Fibroblast of lung (primary cell): Measurements from ENCODE around the gene USPL1. TPM values are rescaled to one million over a fixed set of nuclear protein-coding genes. Genes with fewer than 3 reads are reported as not detected.

Source experiments
- DNase-seq, 2 donors: peaks; one replicate each; pipeline versions ENCODE4 v3.0.0 to v3.0.0-alpha.2; 2010; ENCODE audit warnings: low read depth in 2 of 2
- H2AFZ ChIP-seq: 2 replicates; pipeline ENCODE4 v1.5.1; 2012; ENCODE audit warnings: low read length, control low read depth, inconsistent platforms
- H3K27ac ChIP-seq: 2 replicates; pipeline ENCODE4 v1.5.1; 2011; ENCODE audit warnings: low read length, control low read depth; ENCODE audit not compliant: insufficient read depth
- H3K27me3 ChIP-seq: 2 replicates; pipeline ENCODE4 v1.5.1; 2011; ENCODE audit warnings: mild to moderate bottlenecking, low read length; ENCODE audit not compliant: control insufficient read depth, insufficient read depth
- H3K36me3 ChIP-seq: 2 replicates; pipeline ENCODE4 v1.5.1; 2011; ENCODE audit warnings: low read length; ENCODE audit not compliant: control insufficient read depth, insufficient read depth
- H3K4me1 ChIP-seq: 2 replicates; pipeline ENCODE4 v1.5.1; 2011; ENCODE audit warnings: low read length; ENCODE audit not compliant: control insufficient read depth, insufficient read depth; ENCODE audit errors: extremely low read depth
- H3K4me2 ChIP-seq: 2 replicates; pipeline ENCODE4 v1.5.1; 2011; ENCODE audit warnings: low read length, control low read depth; ENCODE audit not compliant: insufficient read depth; ENCODE audit errors: extremely low read depth
- H3K4me3 ChIP-seq, 4 experiments: fragments of 200-600 bp in 1 of 4; sonication (generic) in 1 of 4; replicated peaks in 1 of 4; 2 replicates each; pipeline ENCODE4 v1.5.1; 2011 to 2016; ENCODE audit warnings: low read length in 4 of 4, low read depth in 3 of 4, mild to moderate bottlenecking in 3 of 4, control low read depth in 2 of 4, inconsistent platforms in 1 of 4, mixed read lengths in 1 of 4; ENCODE audit not compliant: insufficient read depth in 1 of 4; ENCODE audit errors: control extremely low read depth in 1 of 4
- H3K79me2 ChIP-seq: 2 replicates; pipeline ENCODE4 v1.5.1; 2012; ENCODE audit warnings: mild to moderate bottlenecking, low read length, inconsistent platforms; ENCODE audit not compliant: control insufficient read depth, insufficient read depth
- H3K9ac ChIP-seq: 2 replicates; pipeline ENCODE4 v1.5.1; 2011; ENCODE audit warnings: mild to moderate bottlenecking, low read length, control low read depth; ENCODE audit not compliant: insufficient read depth
- H3K9me3 ChIP-seq: 2 replicates; pipeline ENCODE4 v1.5.1; 2012; ENCODE audit warnings: low read depth, low read length; ENCODE audit not compliant: control insufficient read depth, insufficient read depth
- H4K20me1 ChIP-seq: 2 replicates; pipeline ENCODE4 v1.5.1; 2011; ENCODE audit warnings: low read length; ENCODE audit not compliant: control insufficient read depth, insufficient read depth; ENCODE audit errors: extremely low read depth
- EZH2 ChIP-seq: IDR thresholded peaks from 2 replicates; pipeline ENCODE4 v1.5.1; 2012; ENCODE audit warnings: low read length, control low read depth, mild to moderate bottlenecking; ENCODE audit errors: missing control alignments
- polyA plus RNA-seq, 2 donors: library from polyadenylated mRNA; depleted of rRNA in 1 of 2; stranded (reverse) in 1 of 2; unstranded in 1 of 2; fragments of >200 nt; gene quantifications; 2 replicates each; pipeline ENCODE4 v1.2.1, GENCODE V29; 2011 to 2012; ENCODE audit warnings: missing spikeins in 1 of 2
- total RNA-seq: library from RNA; depleted of rRNA; stranded (reverse); fragments of >200 nt; gene quantifications from 2 replicates; pipeline ENCODE4 v1.2.1, GENCODE V29; 2014
- TF ChIP-seq, protein P1 (sequence below), 2 donors: IDR thresholded peaks in 1 of 2; conservative IDR thresholded peaks in 1 of 2; 1 replicate in 1 of 2; 2 replicates in 1 of 2; pipeline ENCODE4 v1.5.1; 2011 to 2012; ENCODE audit warnings: low read length in 2 of 2, control low read depth in 1 of 2, inconsistent platforms in 1 of 2, low read depth in 1 of 2, mild to moderate bottlenecking in 1 of 2

USPL1 gene
- total and polyA plus RNA-seq, 2 donors (not counting 1 experiment from before 2014, with no cell fraction given): 12.4 to 17.7 TPM

DNA sequence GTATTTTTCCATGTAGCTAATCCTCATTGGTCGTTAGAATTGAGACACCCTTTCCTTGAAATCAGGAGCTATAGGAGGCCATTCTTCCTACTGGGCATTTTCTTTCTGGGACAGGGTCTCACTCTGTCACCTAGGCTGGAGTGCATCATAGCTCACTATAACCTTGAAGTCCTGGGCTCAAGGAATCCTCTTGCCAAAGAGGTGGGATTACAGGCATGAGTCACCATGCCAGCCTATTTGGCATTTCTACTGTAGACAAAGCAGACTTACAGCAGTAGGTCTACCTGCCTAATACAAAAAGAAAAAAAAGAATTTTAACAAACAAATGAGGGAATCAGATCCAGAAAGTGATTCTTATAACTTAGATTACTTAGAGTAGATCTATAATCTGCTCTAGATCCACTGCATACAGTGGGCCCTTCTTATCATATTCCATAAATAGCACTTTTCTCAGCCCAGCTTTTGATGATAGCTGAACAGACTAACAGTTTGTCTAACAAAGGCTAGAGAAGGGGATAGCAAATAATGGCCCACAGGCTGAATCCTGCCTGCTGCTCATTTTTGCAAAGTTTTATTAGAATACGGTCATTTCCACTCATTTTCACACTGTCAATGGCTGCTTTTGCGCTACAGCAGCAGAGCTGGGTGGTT, 36.7 kb upstream of the USPL1 start:
- Histone ChIP-seq H3K27me3 (no peaks in the 10 kb centered on the region), H3K4me1 (peaks cover 11% of the 10 kb centered on the region), H4K20me1 (no peaks in the 10 kb centered on the region), H3K4me3 (no peak overlapping the region), H3K4me2 (no peak overlapping the region), H3K27ac (no peak overlapping the region), H3K9ac (no peak overlapping the region), H3K9me3 (no peaks in the 10 kb centered on the region), H3K36me3 (no peaks in the 10 kb centered on the region), H2AFZ (no peak overlapping the region), H3K79me2 (no peaks in the 10 kb centered on the region)
- no peak for DNase-seq
- TF ChIP-seq, protein P1, sequence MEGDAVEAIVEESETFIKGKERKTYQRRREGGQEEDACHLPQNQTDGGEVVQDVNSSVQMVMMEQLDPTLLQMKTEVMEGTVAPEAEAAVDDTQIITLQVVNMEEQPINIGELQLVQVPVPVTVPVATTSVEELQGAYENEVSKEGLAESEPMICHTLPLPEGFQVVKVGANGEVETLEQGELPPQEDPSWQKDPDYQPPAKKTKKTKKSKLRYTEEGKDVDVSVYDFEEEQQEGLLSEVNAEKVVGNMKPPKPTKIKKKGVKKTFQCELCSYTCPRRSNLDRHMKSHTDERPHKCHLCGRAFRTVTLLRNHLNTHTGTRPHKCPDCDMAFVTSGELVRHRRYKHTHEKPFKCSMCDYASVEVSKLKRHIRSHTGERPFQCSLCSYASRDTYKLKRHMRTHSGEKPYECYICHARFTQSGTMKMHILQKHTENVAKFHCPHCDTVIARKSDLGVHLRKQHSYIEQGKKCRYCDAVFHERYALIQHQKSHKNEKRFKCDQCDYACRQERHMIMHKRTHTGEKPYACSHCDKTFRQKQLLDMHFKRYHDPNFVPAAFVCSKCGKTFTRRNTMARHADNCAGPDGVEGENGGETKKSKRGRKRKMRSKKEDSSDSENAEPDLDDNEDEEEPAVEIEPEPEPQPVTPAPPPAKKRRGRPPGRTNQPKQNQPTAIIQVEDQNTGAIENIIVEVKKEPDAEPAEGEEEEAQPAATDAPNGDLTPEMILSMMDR (conservative IDR thresholded peaks at IDR 0.05 in 1 of 2, IDR thresholded peaks at IDR 0.05 in 1 of 2; ENCODE audit: low read depth in 1 of 2, low read length in 2 of 2): no peak
- no peak for TF ChIP-seq EZH2

DNA sequence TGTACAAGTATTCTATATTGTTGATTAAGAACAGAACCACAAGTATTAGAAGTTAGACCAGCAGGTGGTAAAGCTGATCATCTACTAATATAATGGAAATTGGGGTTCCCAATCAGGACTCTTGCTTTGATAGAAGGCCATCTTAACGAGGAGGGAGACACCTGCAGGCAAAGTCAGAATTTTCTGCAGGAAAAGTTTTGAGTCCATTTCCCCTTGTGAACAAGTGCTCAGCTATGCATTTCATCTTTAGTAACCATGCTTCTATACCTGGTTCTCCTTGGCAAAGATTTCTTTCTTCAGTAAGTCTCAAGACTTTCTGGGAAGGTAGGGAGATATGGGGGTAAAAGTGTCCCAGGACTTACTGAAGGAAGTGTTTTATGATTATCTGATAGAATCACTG, 36.1 kb upstream of the USPL1 start:
- Histone ChIP-seq H3K4me2 (no peak overlapping the region), H3K36me3 (no peaks in the 10 kb centered on the region), H3K27ac (no peak overlapping the region), H2AFZ (no peak overlapping the region), H4K20me1 (no peaks in the 10 kb centered on the region), H3K27me3 (no peaks in the 10 kb centered on the region), H3K9me3 (no peaks in the 10 kb centered on the region), H3K4me1 (peaks cover 8% of the 10 kb centered on the region), H3K79me2 (no peaks in the 10 kb centered on the region), H3K9ac (no peak overlapping the region), H3K4me3 (no peak overlapping the region)
- peak in 1 of 2 donors; percentile 39 for DNase-seq
- TF ChIP-seq, protein P1 (conservative IDR thresholded peaks at IDR 0.05 in 1 of 2, IDR thresholded peaks at IDR 0.05 in 1 of 2; ENCODE audit: low read depth in 1 of 2, low read length in 2 of 2): peak in 1 of 2 donors; percentile 40
- TF ChIP-seq EZH2: no peak

DNA sequence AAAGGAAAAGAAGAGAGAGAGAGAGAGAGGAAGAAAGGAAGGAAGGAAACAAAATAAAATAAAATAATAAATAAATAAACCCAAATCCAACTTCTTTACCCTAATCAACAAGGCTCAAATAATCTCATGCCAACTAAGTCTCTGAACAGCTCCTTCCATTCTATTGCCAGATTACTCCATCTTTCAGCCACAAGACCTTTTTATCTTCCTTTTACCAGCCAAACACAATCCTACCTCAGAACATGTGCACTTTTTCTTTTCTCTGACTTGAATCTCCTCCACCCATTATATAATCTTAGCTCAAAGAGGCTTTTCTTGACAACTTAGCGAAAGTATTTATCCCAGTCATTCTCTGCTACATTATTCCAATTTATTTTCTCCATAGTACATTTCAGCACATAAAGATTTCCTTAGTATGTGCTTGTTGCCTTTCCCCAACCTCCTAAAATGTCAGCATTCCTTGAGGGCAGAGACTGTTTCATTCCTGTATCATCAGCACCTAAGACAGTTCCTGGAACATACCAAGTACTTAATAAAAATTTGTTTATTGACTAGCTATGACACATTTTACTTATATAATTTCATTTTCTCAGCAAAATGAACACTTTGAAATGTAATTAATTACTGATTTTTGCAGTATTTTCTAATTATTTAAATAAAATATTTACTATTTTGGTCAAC, 33.5 kb upstream of the USPL1 start:
- Histone ChIP-seq H3K36me3 (no peaks in the 10 kb centered on the region), H2AFZ (no peak overlapping the region), H3K79me2 (no peaks in the 10 kb centered on the region), H4K20me1 (no peaks in the 10 kb centered on the region), H3K4me2 (no peak overlapping the region), H3K9me3 (no peaks in the 10 kb centered on the region), H3K4me1 (no peaks in the 10 kb centered on the region), H3K9ac (no peak overlapping the region), H3K4me3 (no peak overlapping the region), H3K27ac (no peak overlapping the region), H3K27me3 (no peaks in the 10 kb centered on the region)
- TF ChIP-seq EZH2: no peak
- TF ChIP-seq, protein P1 (conservative IDR thresholded peaks at IDR 0.05 in 1 of 2, IDR thresholded peaks at IDR 0.05 in 1 of 2; ENCODE audit: low read depth in 1 of 2, low read length in 2 of 2): no peak
- no peak for DNase-seq
